ENCODE data around the gene RPAP3. TPM values are rescaled to one million over a fixed set of nuclear protein-coding genes. Genes with fewer than 3 reads are reported as not detected.

The RPAP3 gene
- total RNA-seq, 2 donors from 2014 or later = 6.0 to 6.9 TPM

GRCh38 chr12:47710278-47710677, 4.4 kb upstream of the RPAP3 start:
- no peak for ATAC-seq
- no peak overlapping the region for H3K4me3 ChIP-seq
- DNase-seq = no peak
- H3K36me3 ChIP-seq (replicated peaks in 1 of 2; ENCODE audit: insufficient read depth in 1 of 2, low read depth in 2 of 2) = no peaks in the 10 kb centered on the region
- peaks cover 10% of the 10 kb centered on the region for H3K4me1 ChIP-seq
- no peak overlapping the region for H3K27ac ChIP-seq
- H3K9me3 ChIP-seq = no peaks in the 10 kb centered on the region
- intact Hi-C loops (cut with DNase I) = loop anchor here (5.0 kb wide), 1 partner anchor 72 kb away; no protein-coding TSS in a partner anchor
- H3K27me3 ChIP-seq = no peaks in the 10 kb centered on the region
- TF ChIP-seq CTCF (IDR thresholded peaks at IDR 0.05) (no peak), POLR2A (IDR thresholded peaks at IDR 0.05) (no peak)

GRCh38 chr12:47709671-47710070, 3.8 kb upstream of the RPAP3 start:
- Histone ChIP-seq H3K27ac (no peak overlapping the region), H3K27me3 (no peaks in the 10 kb centered on the region), H3K4me1 (peaks cover 5% of the 10 kb centered on the region), H3K4me3 (no peak overlapping the region), H3K36me3 (replicated peaks in 1 of 2; ENCODE audit: insufficient read depth in 1 of 2, low read depth in 2 of 2) (no peaks in the 10 kb centered on the region), H3K9me3 (no peaks in the 10 kb centered on the region)
- WGBS, 2 donors = 50 to 75% methylated on average over 2 of the region's 2 CpGs
- DNase-seq = no peak
- no peak for ATAC-seq
- TF ChIP-seq POLR2A (IDR thresholded peaks at IDR 0.05) (no peak), CTCF (IDR thresholded peaks at IDR 0.05) (no peak)
- intact Hi-C loops (cut with DNase I) = loop anchor here (5.0 kb wide), 1 partner anchor 73 kb away; no protein-coding TSS in a partner anchor

- Histone ChIP-seq H3K27ac (no peak overlapping the region), H3K9me3 (no peaks in the 10 kb centered on the region), H3K4me1 (peaks cover 5% of the 10 kb centered on the region), H3K4me3 (no peak overlapping the region), H3K27me3 (no peaks in the 10 kb centered on the region), H3K36me3 (replicated peaks in 1 of 2; ENCODE audit: insufficient read depth in 1 of 2, low read depth in 2 of 2) (no peaks in the 10 kb centered on the region)
- TF ChIP-seq CTCF (IDR thresholded peaks at IDR 0.05) = no peak
- no peak for TF ChIP-seq POLR2A (IDR thresholded peaks at IDR 0.05)
- no peak for DNase-seq
- no peak for ATAC-seq
- WGBS, 2 donors = 75 to 84% methylated on average over 4 of the region's 4 CpGs
- intact Hi-C loops (cut with DNase I) = no loop called here
These were observed 3.4 kb upstream of the RPAP3 start for GRCh38 chr12:47709237-47709636.

DNA sequence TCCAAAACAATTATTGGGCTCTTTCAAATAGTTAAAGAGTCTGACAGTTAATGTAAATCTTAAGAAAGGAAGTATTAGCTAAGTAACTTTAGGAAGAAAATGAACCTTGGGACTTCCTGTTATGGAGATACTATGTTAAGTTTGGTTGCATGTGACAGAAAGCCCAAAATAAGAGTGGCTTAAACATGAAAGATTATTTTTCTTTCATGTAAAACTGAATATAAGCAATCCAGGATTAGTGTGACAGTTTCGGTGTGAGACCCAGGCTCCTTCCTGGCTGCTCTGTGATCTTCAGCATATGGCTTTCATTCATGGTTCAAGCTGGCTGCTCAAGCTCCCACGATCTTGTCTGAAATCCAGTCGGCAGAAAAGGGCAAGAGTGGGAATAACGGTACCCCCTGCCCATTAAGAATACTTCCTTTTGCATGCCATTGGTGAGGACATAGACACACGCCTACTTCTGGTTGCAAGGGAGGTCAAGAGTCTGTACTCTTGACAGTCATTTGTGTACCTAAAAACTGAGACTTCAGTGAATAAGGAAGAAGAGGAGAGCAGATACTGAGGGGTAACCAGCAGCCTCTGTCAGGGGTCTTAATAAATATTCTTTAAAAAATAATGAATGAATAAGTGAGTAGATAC, 2.2 kb upstream of the RPAP3 start:
- Histone ChIP-seq H3K4me1 (peaks cover 5% of the 10 kb centered on the region), H3K27me3 (no peaks in the 10 kb centered on the region), H3K27ac (no peak overlapping the region), H3K36me3 (replicated peaks in 1 of 2; ENCODE audit: insufficient read depth in 1 of 2, low read depth in 2 of 2) (no peaks in the 10 kb centered on the region), H3K4me3 (no peak overlapping the region), H3K9me3 (no peaks in the 10 kb centered on the region)
- no peak for DNase-seq
- ATAC-seq = no peak
- intact Hi-C loops (cut with DNase I) = no loop called here
- 58 to 59% methylated on average over 5 of the region's 5 CpGs for WGBS, 2 donors
- TF ChIP-seq CTCF (IDR thresholded peaks at IDR 0.05) (no peak), POLR2A (IDR thresholded peaks at IDR 0.05) (no peak)

DNA sequence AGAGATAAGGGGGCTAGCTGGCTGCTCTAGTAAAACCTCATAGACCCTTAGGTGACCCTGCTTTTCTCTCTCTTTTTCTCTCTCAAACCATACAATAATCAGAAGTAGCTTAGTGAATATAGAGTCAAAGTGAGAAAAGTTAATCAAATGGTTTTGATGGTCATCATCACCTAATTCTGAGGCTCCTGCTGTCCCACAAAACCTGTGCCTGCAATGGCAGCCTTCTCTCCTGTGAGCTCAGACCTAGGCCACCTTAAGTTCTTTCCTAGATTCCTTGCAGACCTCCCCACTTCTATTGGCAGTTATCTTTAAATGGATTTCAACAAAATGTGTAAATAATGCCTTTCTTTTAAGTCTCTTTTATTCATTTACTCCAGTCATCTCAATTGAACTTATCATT, 1.5 kb upstream of the RPAP3 start:
- DNase-seq (no peak), ATAC-seq (no peak)
- Histone ChIP-seq H3K4me3 (no peak overlapping the region), H3K27ac (no peak overlapping the region), H3K9me3 (no peaks in the 10 kb centered on the region), H3K27me3 (no peaks in the 10 kb centered on the region), H3K4me1 (peaks cover 5% of the 10 kb centered on the region), H3K36me3 (replicated peaks in 1 of 2; ENCODE audit: insufficient read depth in 1 of 2, low read depth in 2 of 2) (no peaks in the 10 kb centered on the region)
- intact Hi-C loops (cut with DNase I) = no loop called here
- no peak for TF ChIP-seq CTCF (IDR thresholded peaks at IDR 0.05)
- TF ChIP-seq POLR2A (IDR thresholded peaks at IDR 0.05) = no peak

Measured in body of pancreas (tissue), 4 donors.